Neuron (in vitro differentiated cells): Measurements from ENCODE around the gene SSR1.
"Not testable (repeated sequence)": the region's sequence is repeated elsewhere in the genome, so short reads cannot be mapped to it uniquely, and the experiment has no call there.

Experiments used
- H2AFZ ChIP-seq: one replicate; pipeline ENCODE4 v1.6.1; 2013; ENCODE audit warnings: low read depth, mild to moderate bottlenecking, inconsistent platforms, low read length, moderate library complexity
- H3K27me3 ChIP-seq: one replicate; pipeline ENCODE4 v1.6.1; 2013; ENCODE audit warnings: low read length; ENCODE audit not compliant: insufficient read depth
- H3K36me3 ChIP-seq: one replicate; pipeline ENCODE4 v1.6.1; 2013; ENCODE audit warnings: low read length; ENCODE audit not compliant: insufficient read depth
- H3K4me1 ChIP-seq: one replicate; pipeline ENCODE4 v1.6.1; 2013; ENCODE audit warnings: low read length; ENCODE audit not compliant: insufficient read depth
- H3K4me3 ChIP-seq: 2 replicates; pipeline ENCODE4 v1.5.1; 2013; ENCODE audit warnings: mild to moderate bottlenecking, low read length, moderate library complexity
- H3K9me3 ChIP-seq: one replicate; pipeline ENCODE4 v1.6.1; 2013; ENCODE audit warnings: low read length

The SSR1 gene

DNA sequence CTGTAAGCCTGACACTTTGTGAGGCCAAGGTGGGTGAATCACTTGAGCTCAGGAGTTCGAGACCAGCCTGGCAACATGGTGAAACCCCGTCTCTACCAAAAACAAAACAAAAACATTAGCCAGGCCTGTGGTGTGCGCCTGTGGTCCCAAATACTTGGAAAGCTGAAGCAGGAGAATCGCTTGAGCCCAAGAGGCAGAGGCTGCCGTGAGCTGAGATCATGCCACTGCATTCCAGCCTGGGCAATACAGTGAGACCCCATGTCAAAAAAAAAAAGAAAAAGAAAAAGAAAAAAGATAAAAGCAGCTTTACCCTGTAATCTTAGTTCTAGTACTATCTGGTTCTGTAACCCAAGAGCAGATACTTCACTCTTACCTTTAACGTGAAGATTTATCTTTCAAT is 27.6 kb downstream of the SSR1 start:
- H3K4me3 ChIP-seq = no peak overlapping the region
- H2AFZ ChIP-seq = no peak overlapping the region
- no peaks in the 10 kb centered on the region for H3K4me1 ChIP-seq
- H3K9me3 ChIP-seq = no peaks in the 10 kb centered on the region
- no peaks in the 10 kb centered on the region for H3K27me3 ChIP-seq
- H3K36me3 ChIP-seq = peaks cover 50% of the 10 kb centered on the region

- H3K4me3 ChIP-seq = no peak overlapping the region
- H2AFZ ChIP-seq = no peak overlapping the region
- H3K4me1 ChIP-seq = no peaks in the 10 kb centered on the region
- H3K27me3 ChIP-seq = no peaks in the 10 kb centered on the region
- H3K36me3 ChIP-seq = peaks cover 34% of the 10 kb centered on the region
- H3K9me3 ChIP-seq = no peaks in the 10 kb centered on the region
These were observed 29.3 kb downstream of the SSR1 start for GRCh38 chr6:7283676-7284075.

- H2AFZ ChIP-seq = no peak overlapping the region
- no peaks in the 10 kb centered on the region for H3K4me1 ChIP-seq
- H3K27me3 ChIP-seq = no peaks in the 10 kb centered on the region
- no peaks in the 10 kb centered on the region for H3K9me3 ChIP-seq
- H3K4me3 ChIP-seq = no peak overlapping the region
- H3K36me3 ChIP-seq = peaks cover 20% of the 10 kb centered on the region
These were observed 30.7 kb downstream of the SSR1 start for GRCh38 chr6:7282097-7282906.

GRCh38 chr6:7276199-7276524 is 36.8 kb downstream of the SSR1 start:
- no peak overlapping the region for H3K4me3 ChIP-seq
- H3K4me1 ChIP-seq = no peaks in the 10 kb centered on the region
- H3K27me3 ChIP-seq = no peaks in the 10 kb centered on the region
- H3K9me3 ChIP-seq = no peaks in the 10 kb centered on the region
- H3K36me3 ChIP-seq = no peaks in the 10 kb centered on the region
- no peak overlapping the region for H2AFZ ChIP-seq

- not testable (repeated sequence) for H3K4me1 ChIP-seq, H3K27me3 ChIP-seq, H2AFZ ChIP-seq, H3K9me3 ChIP-seq, H3K4me3 ChIP-seq, H3K36me3 ChIP-seq
These were observed 38.5 kb downstream of the SSR1 start for GRCh38 chr6:7274525-7274924.

- Histone ChIP-seq H3K9me3 (no peaks in the 10 kb centered on the region), H2AFZ (no peak overlapping the region), H3K4me1 (no peaks in the 10 kb centered on the region), H3K36me3 (no peaks in the 10 kb centered on the region), H3K4me3 (no peak overlapping the region), H3K27me3 (no peaks in the 10 kb centered on the region)
These were observed 39.3 kb downstream of the SSR1 start for GRCh38 chr6:7273709-7274108.

- Histone ChIP-seq H2AFZ (no peak overlapping the region), H3K27me3 (no peaks in the 10 kb centered on the region), H3K9me3 (no peaks in the 10 kb centered on the region), H3K4me1 (no peaks in the 10 kb centered on the region), H3K36me3 (peaks cover 2% of the 10 kb centered on the region), H3K4me3 (no peak overlapping the region)
These were observed 41.8 kb downstream of the SSR1 start for GRCh38 chr6:7271205-7271534.

DNA sequence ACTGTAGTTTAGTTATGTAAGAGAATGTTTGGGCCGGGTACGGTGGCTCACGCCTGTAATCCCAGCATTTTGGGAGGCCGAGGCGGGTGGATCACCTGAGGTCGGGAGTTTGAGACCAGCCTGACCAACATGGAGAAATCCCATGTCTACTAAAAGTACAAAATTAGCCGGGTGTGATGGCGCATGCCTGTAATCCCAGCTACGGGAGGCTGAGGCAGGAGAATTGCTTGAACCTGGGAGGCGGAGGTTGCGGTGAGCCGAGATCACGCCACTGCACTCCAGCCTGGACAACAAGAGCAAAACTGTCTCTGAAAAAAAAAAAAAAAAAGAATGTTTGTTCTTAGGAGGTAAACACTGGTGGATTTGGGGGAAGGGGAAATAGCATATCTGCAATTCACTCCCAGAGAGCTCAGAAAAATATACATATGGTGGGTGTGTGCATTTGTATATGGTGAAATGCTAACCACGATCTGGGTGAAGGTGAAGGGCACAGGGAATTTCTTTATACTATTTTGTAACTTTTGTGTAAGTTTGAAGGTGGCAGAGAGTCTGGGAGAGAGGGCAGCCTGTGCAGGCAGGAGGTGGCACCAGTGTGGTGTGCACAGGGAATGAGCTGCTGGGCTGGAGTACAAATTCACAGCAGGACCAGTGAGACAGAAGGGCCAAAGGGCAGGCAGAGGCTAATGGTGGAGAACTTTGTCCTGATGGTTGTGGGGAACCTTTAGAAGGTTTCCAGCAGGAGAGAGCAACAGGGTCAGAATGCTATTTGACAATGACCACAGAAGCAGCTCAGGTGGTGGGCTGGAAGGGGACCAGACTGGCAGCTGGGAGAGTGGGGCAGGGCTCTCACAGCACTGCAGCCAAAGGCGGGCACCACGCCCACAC is 42.4 kb downstream of the SSR1 start:
- H3K27me3 ChIP-seq = no peaks in the 10 kb centered on the region
- H3K4me1 ChIP-seq = no peaks in the 10 kb centered on the region
- H3K36me3 ChIP-seq = peaks cover 2% of the 10 kb centered on the region
- no peak overlapping the region for H2AFZ ChIP-seq
- H3K4me3 ChIP-seq = no peak overlapping the region
- no peaks in the 10 kb centered on the region for H3K9me3 ChIP-seq

DNA sequence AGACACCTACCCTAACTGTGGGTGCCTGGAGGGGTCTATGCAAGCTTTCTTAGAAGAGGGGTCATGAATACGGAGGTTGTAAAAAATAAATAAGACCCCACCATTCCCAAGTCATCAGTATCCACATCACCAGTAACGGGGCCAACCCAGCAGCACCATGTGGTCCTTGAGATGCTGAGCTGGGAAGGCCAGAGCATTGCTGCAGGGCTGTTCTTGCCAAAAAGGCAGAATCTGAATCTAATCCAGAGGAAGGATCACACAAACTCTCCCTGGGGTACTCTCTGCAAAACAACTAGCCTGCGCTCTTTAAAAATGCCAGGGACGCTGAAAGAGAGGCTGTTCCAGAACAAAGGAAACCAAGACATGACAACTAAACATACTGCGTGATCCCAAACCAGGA is 43.2 kb downstream of the SSR1 start:
- no peaks in the 10 kb centered on the region for H3K4me1 ChIP-seq

GRCh38 chr6:7268816-7269555 is 44.0 kb downstream of the SSR1 start:
- H3K9me3 ChIP-seq = no peaks in the 10 kb centered on the region
- no peaks in the 10 kb centered on the region for H3K4me1 ChIP-seq
- H3K27me3 ChIP-seq = no peaks in the 10 kb centered on the region
- no peak overlapping the region for H3K4me3 ChIP-seq
- H3K36me3 ChIP-seq = peaks cover 2% of the 10 kb centered on the region
- no peak overlapping the region for H2AFZ ChIP-seq

More for the DNA sequence above, 43.2 kb downstream of the SSR1 start:
- H3K36me3 ChIP-seq = peaks cover 2% of the 10 kb centered on the region
- H3K27me3 ChIP-seq = no peaks in the 10 kb centered on the region
- no peak overlapping the region for H3K4me3 ChIP-seq
- H2AFZ ChIP-seq = no peak overlapping the region
- no peaks in the 10 kb centered on the region for H3K9me3 ChIP-seq

DNA sequence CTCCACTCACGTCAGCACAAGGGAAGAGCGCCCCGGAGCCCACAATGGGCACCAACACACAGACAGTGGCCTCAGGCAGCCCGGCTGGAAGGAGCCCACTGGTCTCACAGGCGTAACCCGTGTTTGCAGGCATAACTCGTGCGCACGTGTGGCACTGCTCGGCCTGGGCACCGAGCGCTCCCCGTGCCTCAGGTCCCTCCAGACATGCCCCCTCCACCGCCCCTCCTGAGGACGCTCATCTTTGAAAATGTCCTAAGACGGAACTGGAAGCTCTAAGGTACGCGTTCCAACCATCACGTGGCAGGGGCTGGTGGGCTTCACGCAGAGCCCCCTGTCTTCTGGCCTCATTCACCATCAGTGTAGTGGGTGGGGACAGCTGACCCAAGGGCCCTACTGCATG is 44.6 kb downstream of the SSR1 start:
- Histone ChIP-seq H3K27me3 (no peaks in the 10 kb centered on the region), H3K36me3 (peaks cover 2% of the 10 kb centered on the region), H3K9me3 (no peaks in the 10 kb centered on the region), H3K4me1 (no peaks in the 10 kb centered on the region), H2AFZ (no peak overlapping the region), H3K4me3 (no peak overlapping the region)

GRCh38 chr6:7267466-7268091 is 45.4 kb downstream of the SSR1 start:
- no peak overlapping the region for H2AFZ ChIP-seq
- no peaks in the 10 kb centered on the region for H3K4me1 ChIP-seq
- H3K4me3 ChIP-seq = no peak overlapping the region
- no peaks in the 10 kb centered on the region for H3K27me3 ChIP-seq
- H3K36me3 ChIP-seq = peaks cover 2% of the 10 kb centered on the region
- H3K9me3 ChIP-seq = no peaks in the 10 kb centered on the region

- Histone ChIP-seq H3K4me1 (no peaks in the 10 kb centered on the region), H3K4me3 (no peak overlapping the region), H3K9me3 (no peaks in the 10 kb centered on the region), H2AFZ (no peak overlapping the region), H3K36me3 (peaks cover 2% of the 10 kb centered on the region), H3K27me3 (no peaks in the 10 kb centered on the region)
These were observed 45.9 kb downstream of the SSR1 start for GRCh38 chr6:7267071-7267465.
